ENCODE measurements around the gene ARF1.

Gene ARF1

GRCh38 chr1:228082214-228082917 lies at the start of gene ARF1:
Gene ARF1, plus strand, starts transcription at chr1:228082708. Its CDS starts 14,407 bp downstream, at chr1:228097115.
- peak; percentile 71 for DNase-seq

- DNase-seq, result no peak
Measured at GRCh38 chr1:228033376-228033775, 49.1 kb upstream of the ARF1 start.

- DNase-seq, result no peak
Measured at GRCh38 chr1:228034954-228035837, 47.3 kb upstream of the ARF1 start.

GRCh38 chr1:228035844-228036243 lies 46.7 kb upstream of the ARF1 start:
- DNase-seq, result no peak

- DNase-seq, result no peak
Measured at GRCh38 chr1:228036701-228037231, 45.7 kb upstream of the ARF1 start.

GRCh38 chr1:228037401-228038386 lies 44.8 kb upstream of the ARF1 start:
- DNase-seq, result no peak

- DNase-seq, result no peak
Measured at GRCh38 chr1:228038387-228039005, 44.0 kb upstream of the ARF1 start.

GRCh38 chr1:228039006-228039903 lies 43.3 kb upstream of the ARF1 start:
- no peak for DNase-seq

GRCh38 chr1:228039986-228040385 lies 42.5 kb upstream of the ARF1 start:
- DNase-seq, result no peak

- no peak for DNase-seq
Measured at GRCh38 chr1:228041316-228041715, 41.2 kb upstream of the ARF1 start.

- no peak for DNase-seq
Measured at GRCh38 chr1:228042508-228042907, 40.0 kb upstream of the ARF1 start.

GRCh38 chr1:228043281-228043848 lies 39.1 kb upstream of the ARF1 start:
- DNase-seq, result no peak

- DNase-seq, result no peak
Measured at GRCh38 chr1:228044961-228045360, 37.5 kb upstream of the ARF1 start.

- no peak for DNase-seq
Measured at GRCh38 chr1:228045405-228045804, 37.1 kb upstream of the ARF1 start.

GRCh38 chr1:228045871-228046270 lies 36.6 kb upstream of the ARF1 start:
- DNase-seq, result no peak

- no peak for DNase-seq
Measured at GRCh38 chr1:228046421-228047182, 35.9 kb upstream of the ARF1 start.

GRCh38 chr1:228047183-228047466 lies 35.4 kb upstream of the ARF1 start:
- DNase-seq, result no peak

- no peak for DNase-seq
Measured at GRCh38 chr1:228048120-228048519, 34.4 kb upstream of the ARF1 start.

- no peak for DNase-seq
Measured at GRCh38 chr1:228048659-228049298, 33.7 kb upstream of the ARF1 start.

Measured in NCI-H1694 (cell line).